SK-N-MC (cell line): ENCODE data around the gene SLC19A3.

Experiments
- EZH2 ChIP-seq: fragments of 200-600 bp; sonication (generic); IDR thresholded peaks from one replicate; pipeline ENCODE4 v1.6.1; 2017; ENCODE audit warnings: antibody characterized with exemption
- POLR2AphosphoS5 ChIP-seq: IDR thresholded peaks from 2 replicates; pipeline ENCODE4 v1.6.1; 2012; ENCODE audit warnings: mild to moderate bottlenecking, low read depth, low read length, borderline replicate concordance

DNA sequence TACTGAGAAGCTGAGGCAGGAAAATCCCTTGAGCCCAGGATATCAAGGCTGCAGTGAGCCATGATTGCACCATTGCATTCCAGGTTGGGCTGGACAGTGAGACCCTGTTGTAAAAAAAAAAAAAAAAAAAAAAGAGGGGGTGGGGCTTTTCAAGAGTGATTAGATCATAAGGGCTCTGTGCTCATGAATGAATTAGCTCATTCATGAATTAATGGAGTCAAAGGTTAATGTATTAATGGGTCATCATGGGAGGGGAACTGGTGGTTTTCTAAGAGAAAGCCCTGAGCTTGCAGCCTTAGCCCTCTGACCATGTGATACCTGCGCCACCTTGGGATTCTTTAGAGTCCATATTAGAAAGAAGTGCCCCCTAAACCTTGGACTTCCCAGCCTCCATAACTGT is 4.5 kb downstream of the SLC19A3 start:
- no peak for TF ChIP-seq POLR2AphosphoS5
- TF ChIP-seq EZH2 = no peak
